Uterus (tissue), 4 donors: ENCODE results near the gene TMEM30B. TPM values are rescaled to one million over a fixed set of nuclear protein-coding genes. Genes with fewer than 3 reads are reported as not detected.

Experiments
- DNase-seq, 2 donors: peaks; one replicate each; pipeline ENCODE4 v3.0.0-alpha.2; 2019 to 2020
- H3K27ac ChIP-seq, 2 donors: fragments of 200-600 bp; sonication (generic); 1 replicate in 1 of 2; 2 replicates in 1 of 2; pipeline ENCODE4 v1.5.1; 2016 to 2018
- H3K27me3 ChIP-seq, 2 donors: fragments of 200-600 bp; sonication (generic); one replicate each; pipeline ENCODE4 v1.5.1; 2018 to 2019; ENCODE audit warnings: control low read depth in 1 of 2
- H3K36me3 ChIP-seq, 2 donors: fragments of 200-600 bp; sonication (generic); one replicate each; pipeline ENCODE4 v1.5.1; 2019; ENCODE audit warnings: control low read depth in 1 of 2
- H3K4me1 ChIP-seq, 2 donors: fragments of 200-600 bp; sonication (generic); one replicate each; pipeline ENCODE4 v1.5.1; 2018 to 2019; ENCODE audit warnings: control low read depth in 1 of 2
- H3K4me3 ChIP-seq, 2 donors: fragments of 200-600 bp; sonication (generic); 1 replicate in 1 of 2; 2 replicates in 1 of 2; pipeline ENCODE4 v1.5.1; 2018 to 2019; ENCODE audit warnings: mild to moderate bottlenecking in 1 of 2
- H3K9me3 ChIP-seq, 2 donors: fragments of 200-600 bp; sonication (generic); one replicate each; pipeline ENCODE4 v1.5.1; 2019; ENCODE audit warnings: control low read depth in 1 of 2
- CTCF ChIP-seq, 4 experiments: fragments of 200-600 bp in 2 of 4; fragments of 450-650 bp in 2 of 4; sonication (generic) in 2 of 4; IDR thresholded peaks; one replicate each; pipeline ENCODE4 v1.5.1; 2016 to 2019; ENCODE audit warnings: antibody characterized with exemption in 4 of 4, mild to moderate bottlenecking in 2 of 4, moderate library complexity in 1 of 4
- POLR2A ChIP-seq, 2 donors: fragments of 450-650 bp; IDR thresholded peaks; one replicate each; pipeline ENCODE4 v1.6.1; 2016; ENCODE audit warnings: antibody characterized with exemption in 2 of 2, mild to moderate bottlenecking in 1 of 2, moderate library complexity in 1 of 2
- intact Hi-C: fragments of 100-400 bp; cut with DNase I; formaldehyde crosslinking; loops from one replicate; pipeline ENCODE4 v1.15.1; 2023; ENCODE audit warnings: low total_unique reads
- total RNA-seq, 4 donors: library from RNA; depleted of rRNA in 3 of 4; stranded (reverse); fragments of >200 nt in 3 of 4; gene quantifications; one replicate each; pipeline versions ENCODE4 v1.1.0 to v1.2.4, GENCODE V29; 2014 to 2023
- donor health status: DM: yes; HTN: yes; CAD: no.

Gene TMEM30B
- total RNA-seq, 4 donors from 2014 or later = 1.8 to 6.4 (median 3.3) TPM

- Histone ChIP-seq H3K27me3 (peaks cover 0 to 4% of the 10 kb centered on the region in 2 donors), H3K27ac (no peak overlapping the region), H3K36me3 (no peaks in the 10 kb centered on the region), H3K4me3 (no peak overlapping the region), H3K9me3 (no peaks in the 10 kb centered on the region), H3K4me1 (no peaks in the 10 kb centered on the region)
- intact Hi-C loops = no loop called here
- peak; percentile 52 to 64 for DNase-seq
- TF ChIP-seq CTCF (IDR thresholded peaks at IDR 0.05) (peak; percentile 42 to 73 (median 56)), POLR2A (IDR thresholded peaks at IDR 0.05) (no peak)
These were observed 11.6 kb downstream of the TMEM30B start for GRCh38 chr14:61269321-61270083.

DNA sequence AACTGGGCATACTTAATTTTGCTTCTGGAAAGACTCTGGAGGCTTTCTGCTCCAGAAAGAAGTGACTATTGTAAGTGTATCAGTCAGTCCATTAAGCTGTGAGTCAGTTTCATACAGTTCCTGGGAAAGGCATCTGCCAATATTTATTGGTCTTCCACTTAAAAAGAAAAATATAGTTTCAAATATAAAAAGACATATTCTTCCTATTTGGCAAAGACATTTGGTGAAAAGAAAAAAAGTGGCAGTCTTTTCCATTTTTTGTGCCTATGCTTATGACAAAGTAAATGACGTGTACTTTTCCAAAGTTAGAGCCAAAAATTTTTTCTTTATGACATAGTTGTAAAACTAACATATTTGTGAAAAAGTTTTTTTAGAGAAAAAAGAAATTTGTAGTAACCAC, 12.3 kb downstream of the TMEM30B start:
- peaks cover 0 to 4% of the 10 kb centered on the region in 2 donors for H3K27me3 ChIP-seq
- intact Hi-C loops = no loop called here
- H3K4me3 ChIP-seq = no peak overlapping the region
- H3K36me3 ChIP-seq = no peaks in the 10 kb centered on the region
- TF ChIP-seq POLR2A (IDR thresholded peaks at IDR 0.05) = no peak
- no peak for TF ChIP-seq CTCF (IDR thresholded peaks at IDR 0.05)
- no peak for DNase-seq
- H3K9me3 ChIP-seq = no peaks in the 10 kb centered on the region
- no peak overlapping the region for H3K27ac ChIP-seq
- H3K4me1 ChIP-seq = no peaks in the 10 kb centered on the region

DNA sequence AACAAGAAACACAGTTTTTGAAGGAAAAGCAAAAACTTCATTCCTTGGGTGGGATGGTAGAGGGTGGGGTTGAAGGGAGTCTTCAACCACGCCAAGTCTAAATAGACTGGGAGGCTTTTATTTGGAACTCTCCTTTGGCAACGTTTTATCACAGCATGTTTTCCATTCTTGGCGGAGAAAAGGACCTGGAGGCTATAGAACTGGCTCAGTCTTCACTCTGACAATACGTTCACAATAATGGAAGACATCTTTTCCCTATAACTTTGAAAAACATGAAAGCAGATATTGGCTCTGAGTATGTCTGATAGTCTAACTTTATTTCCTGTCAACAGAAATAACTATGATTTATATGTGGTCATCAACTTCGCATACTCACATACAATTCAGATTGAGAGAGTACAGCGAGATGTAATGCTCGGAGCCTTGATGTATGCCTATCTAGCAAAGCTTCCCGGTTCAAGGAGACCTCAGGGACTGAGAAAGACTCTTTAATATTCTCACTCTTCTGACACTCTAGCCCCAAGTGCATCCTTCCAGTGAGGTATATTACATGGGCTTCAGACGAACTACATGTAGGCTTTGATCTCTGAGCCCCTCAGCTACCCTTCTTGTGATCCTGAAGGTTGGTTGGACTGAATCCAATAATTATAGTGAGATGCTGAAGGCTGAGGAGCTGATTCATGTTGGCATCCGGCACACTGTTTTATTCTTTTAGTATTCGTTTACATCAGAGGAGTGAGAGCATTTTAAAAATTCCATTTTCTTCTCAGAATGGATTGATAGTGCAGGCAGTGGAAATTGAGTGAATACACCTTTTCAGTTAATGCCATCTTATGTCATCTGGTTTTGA, 14.0 kb downstream of the TMEM30B start:
- intact Hi-C loops = no loop called here
- no peak overlapping the region for H3K27ac ChIP-seq

DNA sequence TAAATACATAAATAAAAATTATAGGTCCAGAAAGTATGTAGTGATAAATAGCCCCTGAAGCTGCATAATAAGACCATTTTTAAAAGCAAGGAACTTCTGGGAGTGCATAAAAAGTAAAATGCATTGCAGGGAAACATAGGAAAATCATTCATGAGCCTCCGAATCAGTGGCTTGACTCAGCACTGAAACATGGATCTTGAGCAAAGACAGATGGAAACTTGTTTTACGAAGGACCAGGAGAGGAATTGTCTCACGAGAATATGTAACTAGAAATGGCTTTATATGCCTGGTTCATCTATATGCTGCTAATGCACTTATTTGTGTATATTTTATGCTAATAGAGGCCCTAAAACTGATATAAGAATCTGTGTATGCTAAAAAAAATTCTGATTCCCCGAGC, 14.7 kb downstream of the TMEM30B start:
- H3K36me3 ChIP-seq = no peaks in the 10 kb centered on the region
- H3K4me1 ChIP-seq = no peaks in the 10 kb centered on the region
- no peak for DNase-seq
- no peak overlapping the region for H3K27ac ChIP-seq
- TF ChIP-seq CTCF (IDR thresholded peaks at IDR 0.05) (no peak), POLR2A (IDR thresholded peaks at IDR 0.05) (no peak)
- H3K4me3 ChIP-seq = no peak overlapping the region
- peaks cover 0 to 4% of the 10 kb centered on the region in 2 donors for H3K27me3 ChIP-seq
- intact Hi-C loops = no loop called here
- no peaks in the 10 kb centered on the region for H3K9me3 ChIP-seq

More for the DNA sequence above, 14.0 kb downstream of the TMEM30B start:
- no peak for DNase-seq
- no peaks in the 10 kb centered on the region for H3K4me1 ChIP-seq
- no peak overlapping the region for H3K4me3 ChIP-seq
- no peaks in the 10 kb centered on the region for H3K9me3 ChIP-seq
- no peaks in the 10 kb centered on the region for H3K36me3 ChIP-seq
- TF ChIP-seq CTCF (IDR thresholded peaks at IDR 0.05) (no peak), POLR2A (IDR thresholded peaks at IDR 0.05) (no peak)
- H3K27me3 ChIP-seq = peaks cover 0 to 4% of the 10 kb centered on the region in 2 donors

- Histone ChIP-seq H3K36me3 (no peaks in the 10 kb centered on the region), H3K4me3 (no peak overlapping the region), H3K9me3 (no peaks in the 10 kb centered on the region), H3K27me3 (peaks cover 0 to 4% of the 10 kb centered on the region in 2 donors), H3K4me1 (no peaks in the 10 kb centered on the region), H3K27ac (no peak overlapping the region)
- no peak for DNase-seq
- intact Hi-C loops = no loop called here
- TF ChIP-seq POLR2A (IDR thresholded peaks at IDR 0.05) (no peak), CTCF (IDR thresholded peaks at IDR 0.05) (no peak)
These were observed 16.5 kb downstream of the TMEM30B start for GRCh38 chr14:61264651-61265050.
